ENCODE results near the gene ITCH.
"Not testable (repeated sequence)": the region's sequence is repeated elsewhere in the genome, so short reads cannot be mapped to it uniquely, and the experiment has no call there.

Gene ITCH

GRCh38 chr20:34382877-34383455 lies 19.9 kb downstream of the ITCH start:
- not testable (repeated sequence) for DNase-seq

- DNase-seq, result no peak
These were observed 22.4 kb downstream of the ITCH start for GRCh38 chr20:34385464-34385863.

GRCh38 chr20:34388000-34388399 lies 24.9 kb downstream of the ITCH start:
- no peak for DNase-seq

GRCh38 chr20:34388678-34389077 lies 25.6 kb downstream of the ITCH start:
- DNase-seq, result no peak

- no peak for DNase-seq
These were observed 26.3 kb downstream of the ITCH start for GRCh38 chr20:34389206-34389953.

- DNase-seq, result no peak
These were observed 27.0 kb downstream of the ITCH start for GRCh38 chr20:34389954-34390555.

DNA sequence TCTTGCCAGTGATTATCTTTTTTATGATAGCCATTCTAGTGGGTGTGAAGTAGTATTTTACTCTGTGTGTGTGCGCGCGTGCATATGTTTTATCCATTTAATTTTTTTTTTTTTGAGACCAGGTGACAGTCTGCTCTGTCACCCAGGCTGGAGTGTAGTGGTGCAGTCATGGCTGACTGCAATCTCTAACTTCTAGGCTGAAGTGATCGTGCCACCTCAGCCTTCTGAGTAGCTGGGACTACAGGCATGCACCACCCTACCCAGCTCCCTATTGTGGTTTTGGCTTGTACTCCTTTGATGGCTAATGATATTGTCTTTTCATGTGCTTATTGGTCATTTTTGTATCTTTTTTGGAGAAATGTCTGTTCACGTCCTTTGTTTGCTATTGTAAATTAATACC lies 33.3 kb downstream of the ITCH start:
- no peak for DNase-seq

- DNase-seq, result peak; percentile 38
These were observed 34.0 kb downstream of the ITCH start for GRCh38 chr20:34397096-34397495.

GRCh38 chr20:34400776-34401175 lies 37.7 kb downstream of the ITCH start:
- DNase-seq, result peak; percentile 73

- no peak for DNase-seq
These were observed 38.8 kb downstream of the ITCH start for GRCh38 chr20:34401741-34402455.

GRCh38 chr20:34402461-34402860 lies 39.4 kb downstream of the ITCH start:
- no peak for DNase-seq

DNA sequence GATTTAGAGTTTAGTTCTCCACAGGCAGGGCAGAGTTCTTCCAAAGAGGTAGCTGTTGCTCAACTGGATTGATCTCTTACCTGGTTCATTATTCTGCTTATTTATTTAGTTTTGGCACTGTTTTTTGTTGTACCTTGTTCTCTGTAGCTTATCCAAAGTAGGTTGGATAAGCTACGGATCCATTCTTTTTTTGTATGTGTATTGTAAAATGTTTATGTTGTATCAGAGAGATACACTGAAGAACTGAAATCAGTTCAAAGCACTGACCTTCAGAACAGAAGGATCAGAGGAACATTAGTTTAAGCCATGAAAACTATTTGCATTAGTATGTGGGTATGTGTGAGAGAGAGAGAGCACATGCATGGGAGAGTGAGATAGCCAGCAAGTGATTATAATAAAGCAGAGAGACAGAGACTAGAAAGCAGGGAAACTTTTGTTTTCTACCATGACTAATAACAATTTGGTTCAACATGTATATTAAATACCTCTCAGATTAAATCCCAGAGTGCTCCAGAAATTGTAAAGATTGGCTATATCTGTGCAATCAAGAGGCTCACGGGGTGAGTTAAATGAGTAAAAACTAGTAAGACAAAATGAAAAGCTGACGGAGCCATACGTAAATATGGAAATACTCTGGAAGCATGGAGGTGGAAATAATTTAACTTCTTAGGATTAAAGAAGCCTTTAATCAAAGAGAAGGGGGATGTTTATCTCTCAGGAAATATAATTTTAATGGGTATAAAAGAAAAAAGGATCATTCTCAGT lies 40.2 kb downstream of the ITCH start:
- DNase-seq, result no peak

DNA sequence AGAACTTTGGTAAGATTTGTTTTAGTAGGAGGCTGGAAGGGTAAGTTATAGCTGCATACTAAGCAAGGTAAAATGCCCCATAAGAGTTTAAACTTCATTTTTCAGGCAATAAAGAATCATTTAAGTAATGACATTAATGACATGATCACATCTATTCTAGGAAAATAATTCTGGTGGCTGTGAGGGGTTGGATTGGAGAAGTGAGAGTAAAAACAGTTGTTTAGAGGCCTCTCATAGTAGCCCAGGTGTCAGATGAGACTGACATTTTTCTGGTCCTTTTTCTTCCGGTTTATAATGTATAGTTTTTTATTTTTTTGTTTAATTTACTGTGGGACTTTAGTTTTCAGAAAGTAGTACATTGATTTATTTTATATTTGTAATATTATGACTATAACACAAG lies 40.8 kb downstream of the ITCH start:
- no peak for DNase-seq

DNA sequence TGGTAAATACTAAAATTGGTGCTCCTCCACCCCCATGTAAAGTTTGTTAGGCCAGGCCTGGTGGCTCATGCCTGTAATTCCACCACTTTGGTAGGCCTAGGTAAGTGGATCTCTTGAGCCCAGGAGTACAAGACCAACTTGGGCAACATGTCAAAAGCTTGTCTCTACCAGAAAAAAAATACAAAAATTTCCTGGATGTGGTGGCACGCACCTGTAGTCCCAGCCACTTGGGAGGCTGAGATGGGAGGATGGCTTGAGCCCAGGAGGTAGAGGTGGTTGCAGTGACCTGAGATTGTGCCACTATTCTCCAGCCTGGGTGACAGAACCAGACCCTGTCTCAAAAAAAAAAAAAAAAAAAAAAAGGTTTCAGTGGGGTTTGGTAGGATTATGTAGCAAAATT lies 41.7 kb downstream of the ITCH start:
- DNase-seq, result no peak

GRCh38 chr20:34405247-34405651 lies 42.2 kb downstream of the ITCH start:
- DNase-seq, result not testable (repeated sequence)

- not testable (repeated sequence) for DNase-seq
These were observed 42.9 kb downstream of the ITCH start for GRCh38 chr20:34405942-34406341.

- DNase-seq, result no peak
These were observed 44.9 kb downstream of the ITCH start for GRCh38 chr20:34407962-34408474.

DNA sequence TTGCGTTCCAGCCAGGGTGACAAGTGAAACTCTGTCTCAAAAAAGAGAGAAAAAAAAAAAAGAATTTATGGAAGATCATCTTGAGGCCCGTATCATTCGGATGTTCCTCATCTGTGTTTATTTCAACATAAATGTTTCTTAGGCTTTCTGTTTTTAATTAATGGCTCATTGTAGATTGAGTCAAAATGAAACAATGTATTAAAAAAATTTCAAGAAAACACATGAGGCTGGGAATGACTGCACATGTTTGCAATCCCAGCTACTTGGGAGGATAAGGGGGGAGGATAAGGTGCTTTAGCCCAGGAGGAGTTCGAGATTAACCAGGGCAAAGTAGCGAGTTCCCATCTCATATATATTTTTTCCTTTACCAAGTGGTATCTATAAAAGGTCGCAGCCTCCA lies 47.3 kb downstream of the ITCH start:
- DNase-seq, result no peak

DNA sequence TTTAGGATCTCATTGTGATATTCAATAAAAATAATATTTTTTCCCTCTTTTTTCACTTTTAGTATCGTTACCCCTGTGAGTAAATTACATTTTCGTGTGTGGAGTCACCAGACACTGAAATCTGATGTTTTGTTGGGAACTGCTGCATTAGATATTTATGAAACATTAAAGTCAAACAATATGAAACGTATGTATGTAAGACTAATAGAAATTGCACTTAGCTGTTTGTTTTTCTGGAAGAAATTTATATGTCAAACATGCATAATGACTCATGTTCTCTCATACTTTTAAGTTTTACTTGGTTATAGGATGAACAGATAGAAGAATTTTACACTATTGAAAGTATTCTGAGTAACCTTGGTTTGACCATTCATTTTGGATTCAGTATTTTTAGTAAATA lies 49.4 kb downstream of the ITCH start:
- no peak for DNase-seq

DNA sequence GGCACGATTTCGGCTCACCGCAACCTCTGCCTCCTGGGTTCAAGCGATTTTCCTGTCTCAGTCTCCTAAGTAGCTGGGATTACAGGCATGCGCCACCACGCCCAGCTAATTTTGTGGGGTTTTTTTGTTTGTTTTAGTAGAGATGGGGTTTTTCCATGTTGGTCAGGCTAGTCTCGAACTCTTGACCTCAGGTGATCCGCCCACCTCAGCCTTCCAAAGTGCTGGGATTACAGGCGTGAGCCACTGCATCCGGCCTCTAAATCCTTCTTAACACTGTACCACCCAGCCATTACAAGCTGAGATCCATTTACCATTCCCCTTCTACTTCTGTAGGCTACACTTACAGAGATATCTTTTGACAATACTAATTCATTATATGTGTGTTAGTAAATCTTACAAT lies 51.5 kb downstream of the ITCH start:
- not testable (repeated sequence) for DNase-seq

- peak; percentile 13 for DNase-seq
These were observed 52.0 kb downstream of the ITCH start for GRCh38 chr20:34415079-34415478.

GRCh38 chr20:34420146-34420545 lies 57.1 kb downstream of the ITCH start:
- DNase-seq, result no peak

GRCh38 chr20:34420975-34421374 lies 57.9 kb downstream of the ITCH start:
- no peak for DNase-seq
